Suprapubic skin (tissue), 3 donors: ENCODE results near the gene SAPCD1.

ENCODE experiments used
- CTCF ChIP-seq, 2 donors: fragments of 200-600 bp in 1 of 2; fragments of 450-650 bp in 1 of 2; sonication (generic) in 1 of 2; IDR thresholded peaks; one replicate each; pipeline ENCODE4 v1.5.1; 2016 to 2019; ENCODE audit warnings: antibody characterized with exemption in 2 of 2, mild to moderate bottlenecking in 1 of 2, moderate library complexity in 1 of 2
- EP300 ChIP-seq: sonication (generic); formaldehyde crosslinking; IDR thresholded peaks from one replicate; pipeline ENCODE4 v1.6.1; 2017; ENCODE audit warnings: antibody characterized with exemption
- POLR2A ChIP-seq, 2 donors: fragments of 450-650 bp; IDR thresholded peaks; one replicate each; pipeline ENCODE4 v1.6.1; 2017; ENCODE audit warnings: antibody characterized with exemption in 2 of 2, mild to moderate bottlenecking in 2 of 2, moderate library complexity in 2 of 2

- TF ChIP-seq EP300 (no peak), CTCF (IDR thresholded peaks at IDR 0.05) (no peak), POLR2A (IDR thresholded peaks at IDR 0.05) (no peak)
These were observed 15.7 kb downstream of the SAPCD1 start for GRCh38 chr6:31778193-31778592.
